ENCODE measurements around the gene SWAP70.

The SWAP70 gene

DNA sequence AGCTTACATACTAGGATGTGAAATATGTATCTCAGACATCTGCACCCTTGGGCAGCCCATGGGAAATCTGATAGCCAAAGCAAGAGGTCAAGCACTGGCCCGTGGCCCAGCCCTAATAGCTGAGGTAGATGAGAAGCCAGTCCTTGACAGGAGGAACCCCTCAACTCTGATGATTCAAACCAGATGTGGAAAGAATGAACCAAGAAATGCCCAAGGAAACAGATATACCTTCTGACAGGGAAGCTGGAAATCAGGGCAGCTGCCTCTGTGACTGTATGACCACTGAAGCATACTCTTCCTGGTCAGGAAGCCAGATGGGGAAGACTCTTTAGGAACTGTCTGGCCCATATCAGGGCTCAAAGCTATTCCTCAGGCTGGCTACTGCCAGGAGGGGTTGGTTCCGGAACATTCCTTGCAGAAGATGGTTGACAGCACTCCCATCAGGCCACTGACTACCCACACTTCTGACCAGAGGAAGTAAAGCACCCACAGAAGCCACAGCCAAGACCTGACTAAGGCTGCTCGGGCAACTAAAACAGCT lies 124.2 kb downstream of the SWAP70 start:
- H2AFZ ChIP-seq (ENCODE audit: low read length, unreplicated experiment) = no peak overlapping the region
- no peaks in the 10 kb centered on the region for H3K27me3 ChIP-seq (ENCODE audit: insufficient read depth, low read length)
- H3K27ac ChIP-seq (ENCODE audit: low read depth, low read length) = peak overlapping the region; percentile 45
- peaks cover 19% of the 10 kb centered on the region for H3K36me3 ChIP-seq (ENCODE audit: insufficient read depth, low read length)
- H3K4me3 ChIP-seq (ENCODE audit: low read depth, low read length) = no peak overlapping the region
- peaks cover 22% of the 10 kb centered on the region for H3K4me1 ChIP-seq (ENCODE audit: control insufficient read depth, insufficient read depth, low read length, unreplicated experiment)
- no peaks in the 10 kb centered on the region for H3K79me2 ChIP-seq (ENCODE audit: control insufficient read depth, insufficient read depth, low read length, unreplicated experiment)

DNA sequence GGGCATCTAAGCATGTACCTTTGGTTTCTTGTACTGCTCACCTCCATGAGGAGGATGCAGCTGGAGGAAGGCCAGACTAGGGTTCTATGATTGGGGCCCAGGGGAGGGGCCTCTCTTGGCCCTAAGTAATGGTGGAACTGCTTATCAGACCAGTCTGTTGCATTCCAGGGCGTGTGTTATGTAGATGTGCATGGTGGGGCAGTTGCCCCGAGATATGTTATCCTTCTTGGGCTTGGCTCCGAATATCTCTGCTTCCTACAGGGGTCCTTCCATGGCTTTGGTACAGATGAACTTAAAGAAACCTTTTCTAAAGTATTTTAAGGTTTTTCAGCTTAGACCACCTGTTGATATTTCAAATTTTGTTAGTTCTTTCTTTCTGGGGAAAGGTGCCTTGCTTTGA lies 126.0 kb downstream of the SWAP70 start:
- H3K27ac ChIP-seq (ENCODE audit: low read depth, low read length) = no peak overlapping the region
- H3K36me3 ChIP-seq (ENCODE audit: insufficient read depth, low read length) = peaks cover 17% of the 10 kb centered on the region
- peaks cover 18% of the 10 kb centered on the region for H3K4me1 ChIP-seq (ENCODE audit: control insufficient read depth, insufficient read depth, low read length, unreplicated experiment)
- H3K27me3 ChIP-seq (ENCODE audit: insufficient read depth, low read length) = no peaks in the 10 kb centered on the region
- H3K79me2 ChIP-seq (ENCODE audit: control insufficient read depth, insufficient read depth, low read length, unreplicated experiment) = no peaks in the 10 kb centered on the region
- no peak overlapping the region for H2AFZ ChIP-seq (ENCODE audit: low read length, unreplicated experiment)
- H3K4me3 ChIP-seq (ENCODE audit: low read depth, low read length) = no peak overlapping the region

DNA sequence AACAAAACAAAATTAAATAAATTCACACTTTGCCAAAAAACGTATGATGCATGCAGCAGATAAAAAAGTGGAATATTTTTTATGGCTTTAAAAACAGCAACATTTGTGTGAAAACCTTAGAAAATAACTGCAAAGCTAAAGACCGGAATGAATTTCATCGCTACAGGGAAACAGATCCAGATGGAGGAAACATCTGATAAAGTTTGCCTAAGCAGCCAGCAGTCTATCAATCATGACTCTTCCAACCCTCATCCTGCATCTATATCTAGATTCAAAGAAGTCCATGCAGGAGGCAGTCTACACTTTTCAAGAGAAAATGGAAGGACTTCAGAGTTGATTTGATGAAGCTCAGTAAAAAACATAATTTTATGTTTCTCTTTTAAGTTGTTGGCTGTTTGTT lies 126.8 kb downstream of the SWAP70 start:
- no peaks in the 10 kb centered on the region for H3K79me2 ChIP-seq (ENCODE audit: control insufficient read depth, insufficient read depth, low read length, unreplicated experiment)
- H3K27ac ChIP-seq (ENCODE audit: low read depth, low read length) = no peak overlapping the region
- peaks cover 18% of the 10 kb centered on the region for H3K4me1 ChIP-seq (ENCODE audit: control insufficient read depth, insufficient read depth, low read length, unreplicated experiment)
- no peaks in the 10 kb centered on the region for H3K27me3 ChIP-seq (ENCODE audit: insufficient read depth, low read length)
- H2AFZ ChIP-seq (ENCODE audit: low read length, unreplicated experiment) = no peak overlapping the region
- H3K36me3 ChIP-seq (ENCODE audit: insufficient read depth, low read length) = peaks cover 15% of the 10 kb centered on the region
- H3K4me3 ChIP-seq (ENCODE audit: low read depth, low read length) = no peak overlapping the region

DNA sequence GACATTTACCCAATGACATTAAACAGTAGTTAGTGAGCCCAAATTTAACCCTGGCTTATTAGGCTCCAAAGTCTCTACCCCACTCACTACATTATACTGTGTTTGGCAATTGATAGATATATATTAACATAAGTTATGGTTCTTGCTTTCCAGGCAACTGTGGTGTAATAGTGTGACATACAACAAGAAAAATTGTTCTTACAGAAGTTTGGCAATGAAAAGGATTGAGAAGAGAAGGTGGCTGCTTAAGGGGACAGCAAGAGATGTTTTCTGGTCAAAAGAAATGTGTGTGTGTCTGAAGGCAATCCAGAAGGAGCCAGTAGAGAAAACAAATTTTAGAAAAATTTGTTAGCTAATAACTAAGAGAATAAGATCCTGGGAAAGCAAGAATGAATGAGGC lies 132.4 kb downstream of the SWAP70 start:
- H3K27me3 ChIP-seq (ENCODE audit: insufficient read depth, low read length) = no peaks in the 10 kb centered on the region
- H3K27ac ChIP-seq (ENCODE audit: low read depth, low read length) = no peak overlapping the region
- H3K36me3 ChIP-seq (ENCODE audit: insufficient read depth, low read length) = no peaks in the 10 kb centered on the region; the same call in 1 of the 2 replicates
- H3K79me2 ChIP-seq (ENCODE audit: control insufficient read depth, insufficient read depth, low read length, unreplicated experiment) = no peaks in the 10 kb centered on the region
- no peak overlapping the region for H2AFZ ChIP-seq (ENCODE audit: low read length, unreplicated experiment)
- H3K4me1 ChIP-seq (ENCODE audit: control insufficient read depth, insufficient read depth, low read length, unreplicated experiment) = peaks cover 22% of the 10 kb centered on the region
- no peak overlapping the region for H3K4me3 ChIP-seq (ENCODE audit: low read depth, low read length)

DNA sequence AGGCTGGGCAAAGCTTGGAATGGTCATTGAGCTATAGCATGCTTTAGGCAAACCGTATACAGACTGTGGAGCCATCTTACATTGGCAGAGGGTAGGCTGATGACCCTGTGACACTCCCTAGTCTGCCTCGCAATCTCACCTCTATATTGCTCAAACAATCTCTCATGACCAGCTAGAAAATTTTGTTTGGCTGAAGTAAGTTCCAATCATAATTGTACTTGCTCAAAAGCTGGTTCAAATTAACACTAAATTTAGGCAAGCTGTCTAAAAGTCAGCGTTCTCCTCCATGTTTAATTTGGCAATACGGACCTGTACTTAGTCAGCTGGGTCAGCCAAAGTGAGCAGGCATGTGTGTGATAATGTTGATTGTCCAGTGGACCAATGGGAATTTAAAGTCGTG lies 133.0 kb downstream of the SWAP70 start:
- no peaks in the 10 kb centered on the region; the same call in 1 of the 2 replicates for H3K36me3 ChIP-seq (ENCODE audit: insufficient read depth, low read length)
- H2AFZ ChIP-seq (ENCODE audit: low read length, unreplicated experiment) = no peak overlapping the region
- H3K4me1 ChIP-seq (ENCODE audit: control insufficient read depth, insufficient read depth, low read length, unreplicated experiment) = peaks cover 28% of the 10 kb centered on the region
- H3K27me3 ChIP-seq (ENCODE audit: insufficient read depth, low read length) = no peaks in the 10 kb centered on the region
- H3K27ac ChIP-seq (ENCODE audit: low read depth, low read length) = no peak overlapping the region
- no peak overlapping the region for H3K4me3 ChIP-seq (ENCODE audit: low read depth, low read length)
- H3K79me2 ChIP-seq (ENCODE audit: control insufficient read depth, insufficient read depth, low read length, unreplicated experiment) = no peaks in the 10 kb centered on the region

DNA sequence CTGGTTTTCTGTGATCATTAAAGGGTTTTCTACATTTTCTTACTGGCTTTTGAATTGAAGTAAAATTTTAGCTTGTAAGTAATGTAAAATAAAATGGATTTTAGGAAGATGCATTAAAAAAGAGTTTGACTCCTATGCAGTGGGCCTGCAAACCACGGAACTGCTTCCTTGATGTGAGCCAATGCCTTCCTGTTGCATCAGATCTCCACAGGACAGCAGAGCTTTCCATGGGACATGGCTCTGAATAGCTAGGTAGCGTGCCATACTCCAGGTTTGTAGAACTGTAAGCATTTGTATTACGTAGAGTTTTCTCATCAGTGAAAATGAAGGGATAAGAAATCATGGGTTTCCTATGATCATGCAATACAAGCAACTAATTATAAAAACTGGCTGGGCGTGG lies 133.4 kb downstream of the SWAP70 start:
- H3K4me3 ChIP-seq (ENCODE audit: low read depth, low read length) = no peak overlapping the region
- H3K79me2 ChIP-seq (ENCODE audit: control insufficient read depth, insufficient read depth, low read length, unreplicated experiment) = no peaks in the 10 kb centered on the region
- H3K27ac ChIP-seq (ENCODE audit: low read depth, low read length) = no peak overlapping the region
- no peaks in the 10 kb centered on the region for H3K27me3 ChIP-seq (ENCODE audit: insufficient read depth, low read length)
- no peaks in the 10 kb centered on the region; the same call in 1 of the 2 replicates for H3K36me3 ChIP-seq (ENCODE audit: insufficient read depth, low read length)
- H2AFZ ChIP-seq (ENCODE audit: low read length, unreplicated experiment) = no peak overlapping the region
- peaks cover 32% of the 10 kb centered on the region for H3K4me1 ChIP-seq (ENCODE audit: control insufficient read depth, insufficient read depth, low read length, unreplicated experiment)

DNA sequence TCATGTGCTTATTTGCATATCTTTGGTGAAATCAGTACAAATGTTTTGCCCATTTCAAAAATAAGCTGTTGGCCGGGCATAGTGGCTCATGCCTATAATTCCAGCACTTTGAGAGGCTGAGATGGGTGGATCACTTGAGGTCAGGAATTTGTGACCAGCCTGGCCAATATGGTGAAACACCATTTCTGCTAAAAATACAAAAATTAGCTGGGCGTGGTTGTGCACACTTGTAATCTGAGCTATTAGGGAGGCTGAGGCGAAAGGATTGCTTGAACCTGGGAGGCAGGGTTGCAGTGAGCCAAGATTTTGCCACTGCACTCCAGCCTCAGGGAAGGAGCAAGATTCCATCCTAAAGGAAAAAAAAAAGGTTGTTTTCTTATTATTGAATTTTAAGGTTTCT lies 136.0 kb downstream of the SWAP70 start:
- H3K4me1 ChIP-seq (ENCODE audit: control insufficient read depth, insufficient read depth, low read length, unreplicated experiment) = peaks cover 51% of the 10 kb centered on the region
- H2AFZ ChIP-seq (ENCODE audit: low read length, unreplicated experiment) = no peak overlapping the region
- H3K36me3 ChIP-seq (ENCODE audit: insufficient read depth, low read length) = no peaks in the 10 kb centered on the region; the same call in none of the 2 replicates
- no peaks in the 10 kb centered on the region for H3K79me2 ChIP-seq (ENCODE audit: control insufficient read depth, insufficient read depth, low read length, unreplicated experiment)
- H3K4me3 ChIP-seq (ENCODE audit: low read depth, low read length) = no peak overlapping the region
- H3K27me3 ChIP-seq (ENCODE audit: insufficient read depth, low read length) = no peaks in the 10 kb centered on the region
- H3K27ac ChIP-seq (ENCODE audit: low read depth, low read length) = no peak overlapping the region

DNA sequence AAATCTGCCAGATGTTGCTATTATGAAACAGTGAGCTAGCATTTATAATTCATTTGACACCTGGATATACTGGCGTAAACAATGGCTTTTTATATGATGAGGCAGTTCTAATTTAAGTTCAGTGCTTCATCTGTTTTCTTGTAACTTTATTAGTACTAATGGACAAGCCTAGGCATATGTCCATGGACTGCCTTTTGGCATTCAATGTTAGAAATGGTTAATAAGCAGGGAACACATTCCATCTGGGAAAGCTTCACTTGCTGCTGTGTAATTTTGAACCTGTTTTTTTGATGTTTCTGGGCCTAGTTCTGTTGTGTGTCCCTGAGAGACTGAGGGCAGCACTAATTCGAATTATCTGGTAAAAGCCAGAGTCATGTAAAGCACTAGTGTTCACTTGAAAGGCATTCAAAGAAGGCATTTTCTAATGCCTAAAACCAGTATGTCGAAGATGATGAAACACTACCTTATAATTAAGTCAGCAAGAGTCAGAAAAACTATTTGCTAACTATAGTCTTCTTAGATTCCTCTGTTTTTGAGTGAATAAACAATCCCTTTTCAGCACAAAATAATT lies 138.5 kb downstream of the SWAP70 start:
- Histone ChIP-seq H3K4me1 (ENCODE audit: control insufficient read depth, insufficient read depth, low read length, unreplicated experiment) (peaks cover 49% of the 10 kb centered on the region), H3K27me3 (ENCODE audit: insufficient read depth, low read length) (no peaks in the 10 kb centered on the region), H2AFZ (ENCODE audit: low read length, unreplicated experiment) (peak overlapping the region; percentile 5), H3K4me3 (ENCODE audit: low read depth, low read length) (no peak overlapping the region), H3K79me2 (ENCODE audit: control insufficient read depth, insufficient read depth, low read length, unreplicated experiment) (no peaks in the 10 kb centered on the region), H3K36me3 (ENCODE audit: insufficient read depth, low read length) (peaks cover 5% of the 10 kb centered on the region), H3K27ac (ENCODE audit: low read depth, low read length) (peak overlapping the region; percentile 79)
